Activated CD8-positive, alpha-beta T cell treated with anti-CD3 and anti-CD28 coated beads, Interleukin-2, amount 10 ng/mL, durations not matched to agents 7 days and 5 days (primary cell): ENCODE data around the gene CLP1. TPM values are rescaled to one million over a fixed set of nuclear protein-coding genes. Genes with fewer than 3 reads are reported as not detected.
A peak's percentile ranks its signal among the peaks of the same experiment; 100 is the strongest.

Experiments
- ATAC-seq: fragments of 150-1000 bp; cut with Tn5 transposase; one replicate; pipeline ENCODE4 v1.10.0; 2021; ENCODE audit warnings: moderate library complexity
- CTCF ChIA-PET: fragments of 350-600 bp; sonication (Branson Sonifier 250); formaldehyde crosslinking; loops from one replicate; lab custom pipeline; 2021; ENCODE audit warnings: antibody characterized with exemption; lab: Charles Lee
- POLR2A ChIA-PET: fragments of 350-600 bp; sonication (Branson Sonifier 250); formaldehyde crosslinking; loops from one replicate; lab custom pipeline; 2021; ENCODE audit warnings: antibody characterized with exemption; lab: Charles Lee
- DNase-seq: peaks from one replicate; pipeline ENCODE4 v3.0.0-alpha.2; 2020
- H3K27ac Mint-ChIP-seq: one replicate; pipeline ENCODE4 v1.8.0; 2021; ENCODE audit warnings: mild to moderate bottlenecking, mixed read lengths
- H3K27me3 Mint-ChIP-seq: one replicate; pipeline ENCODE4 v1.8.0; 2021; ENCODE audit warnings: low read depth, mixed read lengths
- H3K36me3 Mint-ChIP-seq: one replicate; pipeline ENCODE4 v1.8.0; 2021; ENCODE audit warnings: low read depth, mixed read lengths
- H3K4me1 Mint-ChIP-seq: one replicate; pipeline ENCODE4 v1.8.0; 2021; ENCODE audit warnings: low read depth, mixed read lengths
- H3K4me3 Mint-ChIP-seq: one replicate; pipeline ENCODE4 v1.8.0; 2021; ENCODE audit warnings: mild to moderate bottlenecking, mixed read lengths
- H3K9me3 Mint-ChIP-seq: one replicate; pipeline ENCODE4 v1.8.0; 2022; ENCODE audit warnings: mixed read lengths; ENCODE audit not compliant: insufficient read depth
- total RNA-seq, 2 experiments: library from RNA; stranded (reverse); gene quantifications; one replicate each; pipeline ENCODE4 v1.2.3, GENCODE V29; 2021

CLP1 gene
- total RNA-seq, 2 experiments from 2014 or later, result 18.9 to 20.5 TPM

DNA sequence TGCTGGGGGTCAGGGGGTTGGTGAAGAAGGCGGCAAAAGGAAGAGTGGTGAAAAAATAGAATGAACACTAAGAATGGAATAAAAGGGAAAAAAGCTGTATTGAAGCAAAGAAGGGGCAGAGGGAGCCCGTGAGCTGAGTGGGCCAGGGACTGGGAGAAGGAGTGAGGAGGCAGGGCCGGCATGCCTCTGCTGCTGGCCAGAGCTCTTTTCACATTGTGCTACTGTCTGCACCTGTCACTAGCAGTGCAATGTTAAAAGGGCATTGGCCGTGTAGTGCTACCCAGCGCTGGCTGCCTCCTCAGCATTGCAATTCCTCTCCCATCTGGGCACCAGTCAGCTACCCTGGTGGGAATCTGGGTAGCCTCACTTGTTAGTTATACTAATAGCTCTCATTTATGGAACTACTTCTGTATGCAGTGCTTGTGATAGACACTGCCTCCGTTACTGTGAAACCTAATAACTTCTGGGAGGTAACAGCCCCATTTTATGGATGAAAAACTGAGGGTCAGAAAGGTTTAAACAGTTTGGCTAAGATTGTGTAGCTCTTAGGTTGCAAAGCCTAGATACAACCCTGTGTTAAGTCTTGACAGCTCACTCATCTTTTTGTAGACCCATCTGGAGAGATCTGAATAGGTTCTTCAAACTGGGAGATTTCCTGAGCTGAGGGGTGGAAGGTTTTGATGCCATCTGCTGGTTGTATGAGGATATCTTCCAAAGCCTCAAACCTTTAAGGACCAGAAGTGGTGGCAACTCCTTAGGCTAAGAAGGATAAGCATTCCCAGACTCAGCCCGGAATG lies 16.4 kb upstream of the CLP1 start:
- Mint-ChIP-seq H3K4me1 (peaks cover 39% of the 10 kb centered on the region), H3K9me3 (no peaks in the 10 kb centered on the region), H3K36me3 (no peaks in the 10 kb centered on the region), H3K27ac (no peak overlapping the region), H3K4me3 (no peak overlapping the region), H3K27me3 (peaks cover 26% of the 10 kb centered on the region)
- DNase-seq (peak; percentile 50), ATAC-seq (no peak)
- POLR2A ChIA-PET, result interaction anchor here (0.7 to 5.0 kb wide), 5 partner anchors 70 to 147 kb away, joined by 3 to 34 read pairs (median 4); partner anchors contain the start of gene UBE2L6
- CTCF ChIA-PET, result interaction anchor here (0.6 to 16.2 kb wide), 37 partner anchors 8 to 304 kb away, joined by 3 to 421 read pairs (median 5); partner anchors contain the start of genes RTN4RL2, SLC43A1, TIMM10 and UBE2L6

DNA sequence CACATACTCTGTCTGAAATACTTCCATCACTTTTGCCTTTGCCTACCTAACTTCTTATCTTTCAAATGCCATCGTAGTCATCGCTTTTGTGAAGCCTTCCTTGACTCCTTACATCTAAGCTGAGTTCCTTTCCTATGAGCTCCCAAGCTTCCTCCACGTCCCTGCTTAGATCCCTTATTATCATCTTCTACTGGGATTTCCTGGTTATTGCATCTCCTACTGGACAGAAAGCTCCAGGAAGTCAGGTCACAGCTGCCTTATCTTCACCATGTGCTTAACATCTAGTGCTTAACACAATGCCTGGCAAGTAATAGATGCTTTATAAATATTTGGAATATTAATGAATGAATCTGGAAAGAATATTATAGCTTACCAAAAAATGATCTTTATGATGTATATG lies 13.8 kb upstream of the CLP1 start:
- Mint-ChIP-seq H3K9me3 (no peaks in the 10 kb centered on the region), H3K36me3 (no peaks in the 10 kb centered on the region), H3K27ac (no peak overlapping the region), H3K4me3 (no peak overlapping the region), H3K4me1 (peaks cover 52% of the 10 kb centered on the region), H3K27me3 (peaks cover 44% of the 10 kb centered on the region)
- CTCF ChIA-PET, result interaction anchor here (0.7 to 16.2 kb wide), 31 partner anchors 9 to 298 kb away, joined by 3 to 421 read pairs (median 7); partner anchors contain the start of genes CLP1, RTN4RL2, SELENOH and TIMM10
- ATAC-seq (no peak), DNase-seq (no peak)
- POLR2A ChIA-PET, result interaction anchor here (0.6 kb wide), 1 partner anchor 267 kb away, joined by 3 read pairs; no protein-coding TSS in a partner anchor

DNA sequence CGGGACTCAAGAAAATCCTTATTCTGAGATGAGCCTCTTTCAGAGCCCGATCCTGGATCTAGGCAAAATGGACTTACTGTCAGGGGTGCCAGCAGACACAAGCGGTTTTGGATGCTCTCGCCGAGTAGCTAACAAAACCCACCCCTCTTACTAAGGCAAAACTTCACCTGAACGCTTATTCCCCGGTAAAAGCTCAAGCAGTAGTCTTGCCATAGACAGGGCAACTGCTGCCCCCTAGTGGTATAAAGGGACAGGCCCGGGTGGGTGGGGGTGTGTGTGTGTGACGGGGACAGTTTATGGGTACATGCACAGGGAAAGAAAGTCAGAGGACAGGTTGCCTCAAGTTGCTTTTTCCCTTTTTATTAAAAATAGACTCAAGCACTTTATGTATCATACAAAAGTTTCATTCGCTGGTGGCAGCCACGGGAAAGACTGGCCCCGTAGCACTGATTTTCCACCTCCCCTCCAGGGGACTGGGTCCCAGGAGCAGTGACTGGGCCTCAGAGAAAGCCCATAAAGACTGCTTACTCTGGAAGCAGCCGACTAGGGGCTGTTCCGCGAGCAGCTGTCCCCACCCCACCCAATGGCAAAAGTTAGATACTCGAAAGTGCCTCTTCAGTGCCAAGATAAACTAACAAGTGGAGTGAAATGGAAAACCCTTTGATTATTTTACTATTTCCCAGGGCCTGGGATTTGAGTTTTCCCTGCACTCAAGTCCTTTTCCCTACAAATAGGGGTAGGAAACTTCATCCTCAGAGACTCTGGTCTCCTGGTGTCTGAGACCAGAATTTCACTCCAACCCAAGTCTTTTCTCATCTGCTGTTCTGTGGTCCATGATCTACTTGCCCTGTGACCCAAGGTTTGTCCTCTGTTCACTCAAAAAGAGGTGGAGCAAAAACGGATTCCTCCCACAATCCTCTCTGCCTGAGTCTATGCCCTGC lies 12.5 kb upstream of the CLP1 start:
- DNase-seq (peak; percentile 91), ATAC-seq (peak; percentile 86)
- no peak overlapping the region for H3K27ac Mint-ChIP-seq
- CTCF ChIA-PET, result interaction anchor here (0.6 to 16.2 kb wide), 42 partner anchors 9 to 919 kb away, joined by 3 to 421 read pairs (median 5); partner anchors contain the start of genes CLP1, RTN4RL2, SELENOH and TIMM10
- no peak overlapping the region for H3K4me3 Mint-ChIP-seq
- H3K27me3 Mint-ChIP-seq, result peaks cover 53% of the 10 kb centered on the region
- H3K9me3 Mint-ChIP-seq, result no peaks in the 10 kb centered on the region
- no peaks in the 10 kb centered on the region for H3K36me3 Mint-ChIP-seq
- H3K4me1 Mint-ChIP-seq, result peaks cover 51% of the 10 kb centered on the region
- POLR2A ChIA-PET, result interaction anchor here (0.6 to 1.0 kb wide), 4 partner anchors 67 to 128 kb away, joined by 3 to 5 read pairs (median 4); partner anchors contain the start of genes MED19, SELENOH, TMX2 and UBE2L6

DNA sequence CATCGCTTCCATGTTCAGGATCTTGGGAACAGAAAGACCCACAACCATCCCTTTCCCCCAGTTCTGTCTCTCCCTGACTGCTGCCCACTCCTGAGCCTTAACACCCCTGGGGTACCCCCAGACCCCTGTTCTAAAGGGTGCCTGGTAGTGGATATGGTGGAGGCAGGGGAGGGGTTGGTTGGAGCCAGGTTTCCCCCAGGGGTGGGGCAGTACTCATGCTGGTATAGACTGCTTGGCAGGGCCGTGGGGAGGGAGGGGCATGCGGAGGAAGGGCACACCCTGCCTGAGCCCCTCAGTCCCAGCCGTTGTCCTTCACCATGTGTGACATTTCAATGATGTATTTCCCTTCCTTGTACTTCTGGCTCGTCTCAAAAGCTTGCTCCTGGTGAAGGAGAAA lies 11.9 kb upstream of the CLP1 start:
- Mint-ChIP-seq H3K27me3 (peaks cover 54% of the 10 kb centered on the region), H3K4me1 (peaks cover 53% of the 10 kb centered on the region)
- ATAC-seq, result no peak

DNA sequence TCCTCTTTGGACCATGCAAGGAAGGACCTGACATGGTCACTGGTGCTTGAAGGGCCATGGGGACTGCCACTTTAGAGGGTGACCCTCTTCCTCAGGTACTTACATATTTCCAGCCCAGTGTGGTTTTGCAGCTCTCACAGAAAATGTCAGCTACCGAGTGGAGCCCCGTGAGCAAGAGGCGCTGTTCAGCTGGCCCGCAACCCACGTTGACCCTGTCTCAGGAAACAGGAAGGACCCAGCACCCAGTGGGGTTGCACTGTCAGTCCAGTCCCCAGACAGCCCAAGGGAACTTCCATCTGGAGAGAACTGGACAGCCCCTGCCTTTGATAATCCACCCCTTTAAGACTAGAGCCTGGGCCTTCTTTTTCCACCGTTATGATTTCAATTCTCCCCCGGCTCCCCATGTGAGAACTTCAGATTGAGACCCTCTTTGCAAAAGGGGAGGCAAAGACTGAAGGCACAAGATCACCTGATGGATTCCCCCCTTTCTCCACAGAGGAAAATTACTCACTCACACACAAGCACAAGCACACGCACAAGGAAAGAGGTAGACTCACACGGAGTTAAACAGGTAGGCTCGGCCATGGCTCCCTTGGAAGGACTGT lies 11.3 kb upstream of the CLP1 start:
- DNase-seq (no peak), ATAC-seq (no peak)
- peaks cover 52% of the 10 kb centered on the region for H3K4me1 Mint-ChIP-seq
- H3K36me3 Mint-ChIP-seq, result no peaks in the 10 kb centered on the region
- ChIA-PET CTCF (interaction anchor here (0.8 to 16.2 kb wide), 6 partner anchors 9 to 189 kb away, joined by 3 to 421 read pairs (median 4); partner anchors contain the start of gene UBE2L6), POLR2A (interaction anchor here (0.9 to 1.3 kb wide), 2 partner anchors 79 to 321 kb away, joined by 3 to 5 read pairs; partner anchors contain the start of genes TNKS1BP1 and UBE2L6)
- H3K9me3 Mint-ChIP-seq, result no peaks in the 10 kb centered on the region
- H3K27ac Mint-ChIP-seq, result no peak overlapping the region
- peaks cover 52% of the 10 kb centered on the region for H3K27me3 Mint-ChIP-seq
- H3K4me3 Mint-ChIP-seq, result no peak overlapping the region

More for the DNA sequence above, 11.9 kb upstream of the CLP1 start:
- no peaks in the 10 kb centered on the region for H3K36me3 Mint-ChIP-seq
- ChIA-PET CTCF (interaction anchor here (1.2 to 16.2 kb wide), 9 partner anchors 9 to 188 kb away, joined by 3 to 421 read pairs (median 9); partner anchors contain the start of gene UBE2L6), POLR2A (no interaction called here)
- no peak overlapping the region for H3K4me3 Mint-ChIP-seq
- no peak overlapping the region for H3K27ac Mint-ChIP-seq
- no peaks in the 10 kb centered on the region for H3K9me3 Mint-ChIP-seq
- no peak for DNase-seq

DNA sequence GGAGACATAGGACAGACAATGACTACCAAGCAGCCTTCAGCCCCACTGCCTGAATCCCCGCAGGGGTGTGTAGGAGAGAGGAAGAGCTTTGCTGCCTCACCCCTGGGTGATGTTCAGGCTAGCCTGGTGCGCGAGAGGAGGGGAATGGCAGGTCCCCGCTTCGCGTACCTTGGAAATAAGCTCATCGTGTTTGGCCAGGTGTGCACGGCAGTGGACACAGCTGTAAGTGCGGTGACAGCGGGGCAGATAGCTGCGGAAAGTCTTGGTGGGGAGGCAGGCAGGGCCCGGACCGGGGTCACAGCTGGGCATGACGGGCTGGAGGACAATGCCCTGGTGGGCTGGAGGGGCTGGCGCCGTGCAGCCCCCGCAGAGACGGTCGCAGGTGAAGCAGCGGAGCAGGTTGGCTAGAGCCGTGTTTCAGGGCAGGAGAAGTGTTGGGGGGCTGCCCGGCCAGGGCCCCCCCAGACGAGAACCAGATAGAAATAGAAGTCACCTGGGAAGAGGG lies 10.7 kb upstream of the CLP1 start:
- peaks cover 52% of the 10 kb centered on the region for H3K27me3 Mint-ChIP-seq
- H3K9me3 Mint-ChIP-seq, result no peaks in the 10 kb centered on the region
- ChIA-PET CTCF (interaction anchor here (0.8 to 16.2 kb wide), 7 partner anchors 10 to 189 kb away, joined by 3 to 421 read pairs (median 5); partner anchors contain the start of gene UBE2L6), POLR2A (interaction anchor here (0.9 to 1.3 kb wide), 2 partner anchors 79 to 322 kb away, joined by 3 to 5 read pairs; partner anchors contain the start of genes TNKS1BP1 and UBE2L6)
- H3K36me3 Mint-ChIP-seq, result no peaks in the 10 kb centered on the region
- ATAC-seq, result no peak
- H3K27ac Mint-ChIP-seq, result no peak overlapping the region
- peaks cover 50% of the 10 kb centered on the region for H3K4me1 Mint-ChIP-seq
- H3K4me3 Mint-ChIP-seq, result no peak overlapping the region
- no peak for DNase-seq

DNA sequence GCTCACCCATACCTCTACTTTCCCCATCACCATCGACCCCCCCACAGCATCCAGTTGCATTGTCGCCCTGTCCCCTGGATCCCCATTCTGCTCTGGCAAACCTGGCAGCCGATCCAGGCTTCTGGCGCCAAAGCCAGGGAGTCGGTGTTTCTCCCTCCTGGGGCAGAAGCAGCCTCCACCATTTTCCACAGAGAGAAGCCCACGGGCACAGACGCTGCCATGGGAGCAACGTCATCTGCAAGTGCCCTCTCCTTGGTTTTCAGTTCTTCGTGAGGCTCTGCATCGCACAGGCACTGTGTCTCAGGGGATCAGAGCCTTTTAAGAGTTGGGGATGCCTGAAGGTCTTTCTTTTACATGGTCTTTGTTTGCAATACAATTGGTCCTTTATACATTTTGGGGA lies 10.2 kb upstream of the CLP1 start:
- Mint-ChIP-seq H3K4me3 (no peak overlapping the region), H3K27ac (no peak overlapping the region), H3K36me3 (no peaks in the 10 kb centered on the region), H3K27me3 (peaks cover 52% of the 10 kb centered on the region), H3K4me1 (peaks cover 52% of the 10 kb centered on the region), H3K9me3 (no peaks in the 10 kb centered on the region)
- POLR2A ChIA-PET, result interaction anchor here (1.3 to 1.9 kb wide), 2 partner anchors 80 to 322 kb away, joined by 5 to 8 read pairs; partner anchors contain the start of genes TNKS1BP1 and UBE2L6
- CTCF ChIA-PET, result interaction anchor here (1.1 to 16.2 kb wide), 5 partner anchors 10 to 190 kb away, joined by 3 to 421 read pairs (median 6); partner anchors contain the start of gene UBE2L6
- DNase-seq (no peak), ATAC-seq (no peak)

DNA sequence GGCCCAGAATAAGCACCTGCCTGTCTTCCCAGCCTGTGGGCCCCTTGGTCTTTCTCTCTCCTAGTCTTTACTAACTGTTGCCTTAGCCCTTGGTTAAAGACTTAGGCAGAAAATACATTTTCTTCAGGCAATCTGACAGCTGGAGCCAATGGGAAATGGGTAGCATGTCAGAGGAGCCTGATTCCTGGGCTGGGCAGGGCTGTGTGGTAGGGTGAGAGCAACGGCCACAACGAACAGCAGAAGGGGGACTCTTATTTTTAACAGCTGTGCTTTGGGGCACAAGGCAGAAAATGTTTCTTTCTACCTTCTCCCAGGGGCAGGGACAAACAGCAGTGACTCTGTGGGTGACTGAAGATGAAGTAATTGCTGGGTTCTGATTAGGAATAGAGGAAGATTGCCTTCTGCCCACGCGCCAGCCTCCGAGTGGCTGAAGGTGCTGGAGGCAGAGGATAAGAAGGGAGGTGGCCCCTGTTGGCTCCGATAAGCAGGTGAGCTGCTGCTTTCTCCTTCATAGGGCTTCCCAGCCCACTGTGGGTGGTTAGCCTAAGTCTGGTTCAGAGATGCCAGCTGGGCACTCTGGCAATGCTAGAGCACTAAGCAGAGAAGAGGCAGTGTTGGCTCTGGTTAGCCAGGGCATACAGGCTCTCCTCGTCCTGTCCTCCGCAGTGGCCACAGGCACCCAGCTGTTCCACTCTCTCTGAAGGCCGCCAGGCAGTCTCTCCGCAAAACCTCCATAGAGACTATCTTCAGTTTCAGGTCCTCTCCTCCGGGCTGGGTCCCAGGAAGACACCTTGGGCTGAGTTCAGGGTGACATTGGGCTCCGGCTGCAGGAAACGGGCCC lies 9.4 kb upstream of the CLP1 start:
- H3K4me1 Mint-ChIP-seq, result peaks cover 58% of the 10 kb centered on the region
- H3K4me3 Mint-ChIP-seq, result peak overlapping the region; percentile 71
- no peaks in the 10 kb centered on the region for H3K36me3 Mint-ChIP-seq
- no peak for ATAC-seq
- H3K27me3 Mint-ChIP-seq, result peaks cover 48% of the 10 kb centered on the region
- ChIA-PET CTCF (interaction anchor here (1.0 to 16.2 kb wide), 6 partner anchors 8 to 190 kb away, joined by 3 to 421 read pairs (median 11); partner anchors contain the start of gene UBE2L6), POLR2A (interaction anchor here (0.6 to 1.9 kb wide), 3 partner anchors 9 to 977 kb away, joined by 3 to 8 read pairs (median 5); partner anchors contain the start of gene UBE2L6)
- DNase-seq, result no peak
- no peak overlapping the region for H3K27ac Mint-ChIP-seq
- no peaks in the 10 kb centered on the region for H3K9me3 Mint-ChIP-seq

DNA sequence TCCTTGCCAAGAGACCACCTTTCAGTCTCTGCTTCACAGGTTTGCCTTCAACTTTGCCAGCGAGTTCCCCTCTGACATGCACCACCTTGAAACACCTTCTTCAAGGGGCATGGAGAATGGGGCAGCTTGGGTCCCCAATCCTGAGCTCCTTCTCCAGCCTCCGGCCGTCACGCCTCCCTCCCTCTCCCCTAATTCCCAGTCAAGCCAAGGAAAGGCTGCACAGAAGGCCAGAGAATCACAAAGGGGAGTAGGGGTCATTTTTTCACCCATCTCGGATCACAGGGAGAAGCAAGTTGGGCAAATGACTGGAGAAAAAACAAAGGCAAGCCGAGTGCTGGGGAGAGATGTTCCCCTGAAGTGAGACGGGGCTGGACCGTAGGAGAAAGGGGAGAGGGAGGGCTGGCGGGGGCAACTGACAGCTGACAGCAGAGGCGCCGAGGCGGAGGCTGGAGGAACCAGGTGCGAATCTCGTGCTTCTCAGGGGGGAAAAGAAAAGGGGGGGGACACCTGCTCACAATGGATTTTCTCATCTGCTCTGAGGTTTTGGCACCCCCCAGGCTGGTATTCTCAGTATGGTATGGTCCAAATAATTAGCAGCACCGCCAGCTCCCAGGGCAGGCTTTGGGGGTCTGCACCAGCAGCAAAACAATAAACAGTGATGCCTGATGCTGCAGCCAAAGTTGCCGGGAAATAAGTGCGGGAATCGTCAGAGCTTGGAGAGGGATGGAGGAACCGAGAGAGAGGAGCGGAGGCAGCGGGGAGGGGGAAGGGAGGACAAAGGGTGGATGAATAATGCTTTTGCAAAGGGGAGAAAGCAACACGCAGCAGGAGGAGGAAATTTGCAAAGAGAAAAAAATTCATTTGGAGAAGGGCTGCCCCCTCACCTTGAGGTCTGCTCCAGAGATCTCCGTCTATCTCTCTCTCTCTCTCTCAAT lies 8.5 kb upstream of the CLP1 start:
- DNase-seq (no peak), ATAC-seq (no peak)
- Mint-ChIP-seq H3K4me3 (peak overlapping the region; percentile 71), H3K27ac (peak overlapping the region; percentile 71), H3K27me3 (peaks cover 42% of the 10 kb centered on the region), H3K36me3 (no peaks in the 10 kb centered on the region), H3K9me3 (no peaks in the 10 kb centered on the region), H3K4me1 (peaks cover 61% of the 10 kb centered on the region)
- ChIA-PET CTCF (interaction anchor here (1.0 to 16.2 kb wide), 6 partner anchors 9 to 191 kb away, joined by 3 to 421 read pairs (median 11); partner anchors contain the start of gene UBE2L6), POLR2A (interaction anchor here (0.6 to 1.9 kb wide), 3 partner anchors 9 to 976 kb away, joined by 3 to 8 read pairs (median 5); partner anchors contain the start of gene UBE2L6)
